Activated CD8-positive, alpha-beta T cell treated with anti-CD3 and anti-CD28 coated beads for 36 hours (primary cell): Measurements from ENCODE around the gene ARMC8. TPM values are rescaled to one million over a fixed set of nuclear protein-coding genes. Genes with fewer than 3 reads are reported as not detected.

ENCODE experiments used
- ATAC-seq: fragments of 200-7000 bp; cut with Tn5 transposase; one replicate; pipeline ENCODE4 v1.10.0; 2021; ENCODE audit warnings: mild to moderate bottlenecking, moderate library complexity
- CTCF ChIA-PET: fragments of 350-600 bp; sonication (Branson Sonifier 250); formaldehyde crosslinking; loops from one replicate; lab custom pipeline; 2021; ENCODE audit warnings: antibody characterized with exemption; lab: Charles Lee
- POLR2A ChIA-PET: fragments of 350-600 bp; sonication (Branson Sonifier 250); formaldehyde crosslinking; loops from one replicate; lab custom pipeline; 2021; ENCODE audit warnings: antibody characterized with exemption; lab: Charles Lee
- DNase-seq: peaks from one replicate; pipeline ENCODE4 v3.0.0-alpha.2; 2020
- H3K27ac Mint-ChIP-seq: one replicate; pipeline ENCODE4 v1.8.0; 2021; ENCODE audit warnings: mild to moderate bottlenecking, mixed read lengths
- H3K27me3 Mint-ChIP-seq: one replicate; pipeline ENCODE4 v1.8.0; 2021; ENCODE audit warnings: mixed read lengths
- H3K36me3 Mint-ChIP-seq: one replicate; pipeline ENCODE4 v1.8.0; 2021; ENCODE audit warnings: low read depth, mixed read lengths
- H3K4me1 Mint-ChIP-seq: one replicate; pipeline ENCODE4 v1.8.0; 2021; ENCODE audit warnings: low read depth, mixed read lengths
- H3K4me3 Mint-ChIP-seq: one replicate; pipeline ENCODE4 v1.8.0; 2021; ENCODE audit warnings: mild to moderate bottlenecking, moderate library complexity, mixed read lengths
- H3K9me3 Mint-ChIP-seq: one replicate; pipeline ENCODE4 v1.8.0; 2021; ENCODE audit warnings: mixed read lengths
- CTCF ChIP-seq: fragments of 200-600 bp; IDR thresholded peaks from one replicate; pipeline ENCODE4 v1.8.0; 2022; ENCODE audit warnings: antibody characterized with exemption, mild to moderate bottlenecking
- intact Hi-C: fragments of 100-400 bp; cut with micrococcal nuclease; formaldehyde crosslinking; loops from one replicate; pipeline ENCODE4 v1.10.0; 2022
- total RNA-seq, 2 experiments: library from RNA; stranded (reverse); gene quantifications; one replicate each; pipeline ENCODE4 v1.2.3, GENCODE V29; 2021

The ARMC8 gene
- total RNA-seq, 2 experiments from 2014 or later = 48.1 to 51.4 TPM

DNA sequence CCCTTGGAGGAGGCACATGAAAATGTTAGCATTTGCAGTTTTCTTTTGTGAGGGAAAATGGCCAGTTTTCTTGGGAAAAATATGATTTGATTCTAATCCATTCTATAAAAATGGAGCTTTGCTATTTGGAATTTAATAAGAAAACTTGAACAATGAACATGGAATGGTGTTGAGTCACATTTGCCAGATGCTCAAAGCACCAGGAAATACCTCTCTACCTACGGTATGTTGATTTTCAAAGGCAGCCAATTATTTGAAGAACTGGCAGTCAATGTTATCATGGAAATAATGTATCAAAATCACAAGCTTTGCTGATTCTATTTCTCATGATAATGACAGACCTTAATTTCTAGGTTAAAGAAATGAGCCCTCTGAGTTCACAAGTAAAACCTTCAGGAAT is 127.7 kb downstream of the ARMC8 start:
- peaks cover 6% of the 10 kb centered on the region for H3K36me3 Mint-ChIP-seq
- H3K27ac Mint-ChIP-seq = no peak overlapping the region
- TF ChIP-seq CTCF = no peak
- H3K9me3 Mint-ChIP-seq = peaks cover 9% of the 10 kb centered on the region
- H3K4me3 Mint-ChIP-seq = no peak overlapping the region
- DNase-seq (no peak), ATAC-seq (no peak)
- H3K4me1 Mint-ChIP-seq = peaks cover 3% of the 10 kb centered on the region
- ChIA-PET POLR2A (interaction anchor here (0.6 kb wide), 1 partner anchor 15 kb away, joined by 3 read pairs; no protein-coding TSS in a partner anchor), CTCF (interaction anchor here (1.0 to 1.2 kb wide), 2 partner anchors 14 to 17 kb away, joined by 3 to 4 read pairs; no protein-coding TSS in a partner anchor)
- intact Hi-C loops = no loop called here
- no peaks in the 10 kb centered on the region for H3K27me3 Mint-ChIP-seq

DNA sequence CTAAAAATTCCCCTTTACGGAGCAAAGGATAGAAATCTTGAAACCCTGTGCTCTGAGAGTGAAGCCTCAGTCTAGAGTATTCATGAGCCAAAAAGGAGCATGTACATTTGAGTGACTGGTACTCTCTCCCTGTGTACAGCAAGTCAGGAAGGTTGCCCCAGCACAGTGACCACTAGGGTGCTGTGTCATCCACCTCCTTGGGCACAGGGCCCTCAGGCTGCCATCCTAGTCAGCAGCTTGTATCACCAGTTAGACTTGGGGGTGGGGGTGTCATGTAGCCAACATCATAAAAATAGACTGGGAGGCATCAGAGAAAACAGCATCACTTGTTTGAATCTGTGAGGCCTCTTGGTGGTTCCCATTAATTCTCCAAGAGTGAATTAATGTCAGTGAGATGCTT is 130.6 kb downstream of the ARMC8 start:
- ATAC-seq = no peak
- TF ChIP-seq CTCF = no peak
- no peaks in the 10 kb centered on the region for H3K36me3 Mint-ChIP-seq
- H3K4me3 Mint-ChIP-seq = no peak overlapping the region
- no peaks in the 10 kb centered on the region for H3K9me3 Mint-ChIP-seq
- ChIA-PET POLR2A (no interaction called here), CTCF (interaction anchor here (1.5 kb wide), 1 partner anchor 100 kb away, joined by 4 read pairs; no protein-coding TSS in a partner anchor)
- intact Hi-C loops = no loop called here
- H3K4me1 Mint-ChIP-seq = peaks cover 5% of the 10 kb centered on the region
- H3K27me3 Mint-ChIP-seq = no peaks in the 10 kb centered on the region
- no peak for DNase-seq
- no peak overlapping the region for H3K27ac Mint-ChIP-seq

DNA sequence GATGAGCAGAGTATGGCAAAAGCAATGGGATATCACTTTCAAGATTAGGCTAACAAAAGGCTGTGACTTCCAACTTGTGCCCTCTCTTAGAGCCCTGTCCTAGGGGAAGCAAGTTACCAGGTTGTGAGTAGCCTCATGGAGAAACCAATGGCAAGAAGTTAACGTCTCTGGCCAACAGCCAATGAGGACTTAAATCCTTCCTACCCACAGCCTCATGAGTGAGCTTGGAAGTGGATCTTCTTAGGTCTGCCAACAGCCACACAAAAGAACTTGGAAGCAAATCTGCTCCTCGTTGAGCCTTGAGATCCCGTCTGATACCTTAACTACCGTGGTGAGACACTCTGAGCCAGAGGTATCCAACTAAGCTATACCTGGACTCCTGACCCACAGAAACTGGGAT is 136.9 kb downstream of the ARMC8 start:
- Mint-ChIP-seq H3K9me3 (no peaks in the 10 kb centered on the region), H3K4me3 (no peak overlapping the region), H3K4me1 (peaks cover 25% of the 10 kb centered on the region), H3K36me3 (no peaks in the 10 kb centered on the region), H3K27ac (no peak overlapping the region), H3K27me3 (no peaks in the 10 kb centered on the region)
- intact Hi-C loops = no loop called here
- ChIA-PET CTCF (interaction anchor here (1.3 kb wide), 1 partner anchor 105 kb away, joined by 3 read pairs; no protein-coding TSS in a partner anchor), POLR2A (no interaction called here)
- ATAC-seq (no peak), DNase-seq (no peak)
- no peak for TF ChIP-seq CTCF

GRCh38 chr3:138325990-138326389 is 138.9 kb downstream of the ARMC8 start:
- intact Hi-C loops = loop anchor here (5.0 kb wide), 1 partner anchor 139 kb away; the partner anchor contains the start of gene ARMC8

More at GRCh38 chr3:138325990-138326389, 138.9 kb downstream of the ARMC8 start:
- ChIA-PET POLR2A (no interaction called here), CTCF (no interaction called here)
- H3K4me1 Mint-ChIP-seq = peaks cover 33% of the 10 kb centered on the region
- no peaks in the 10 kb centered on the region for H3K36me3 Mint-ChIP-seq
- DNase-seq (no peak), ATAC-seq (no peak)
- H3K9me3 Mint-ChIP-seq = no peaks in the 10 kb centered on the region
- H3K4me3 Mint-ChIP-seq = no peak overlapping the region
- H3K27ac Mint-ChIP-seq = no peak overlapping the region
- TF ChIP-seq CTCF = no peak
- no peaks in the 10 kb centered on the region for H3K27me3 Mint-ChIP-seq
